Neural cell (in vitro differentiated cells): ENCODE measurements around the gene TMEM179B. TPM values are rescaled to one million over a fixed set of nuclear protein-coding genes. Genes with fewer than 3 reads are reported as not detected.

Experiments used
- H2AFZ ChIP-seq: fragments of 200-600, 300-800 bp; sonication (generic), shearing (Covaris generic); 2 replicates; pipeline ENCODE4 v1.6.0; 2014; ENCODE audit warnings: low read depth, mild to moderate bottlenecking, antibody characterized with exemption, low read length, moderate library complexity
- H3F3A ChIP-seq: fragments of 200-600 bp; shearing (Covaris generic); 2 replicates; pipeline ENCODE4 v1.6.1; 2016; ENCODE audit warnings: mild to moderate bottlenecking, moderate library complexity, mixed read lengths, antibody characterized with exemption, low read length; ENCODE audit not compliant: insufficient read depth, poor library complexity, severe bottlenecking
- H3K27ac ChIP-seq: fragments of 200-600, 300-800 bp; sonication (generic), shearing (Covaris generic); 2 replicates; pipeline ENCODE4 v1.5.1; 2014; ENCODE audit warnings: mild to moderate bottlenecking, low read length, moderate library complexity
- H3K27me3 ChIP-seq: fragments of 300-800, 200-600 bp; sonication (generic), shearing (Covaris generic); 2 replicates; pipeline ENCODE4 v1.6.0; 2014; ENCODE audit warnings: mild to moderate bottlenecking, low read depth, low read length, moderate library complexity; ENCODE audit not compliant: insufficient read depth
- H3K36me3 ChIP-seq: fragments of 300-800, 200-600 bp; sonication (generic), shearing (Covaris generic); 2 replicates; pipeline ENCODE4 v1.5.1; 2014; ENCODE audit warnings: mild to moderate bottlenecking, antibody characterized with exemption, low read length, moderate library complexity; ENCODE audit not compliant: insufficient read depth
- H3K4me2 ChIP-seq: fragments of 300-800, 200-600 bp; sonication (generic), shearing (Covaris generic); 2 replicates; pipeline ENCODE4 v1.6.0; 2014; ENCODE audit warnings: mild to moderate bottlenecking, low read length
- H3K4me3 ChIP-seq: fragments of 300-800, 200-600 bp; sonication (generic), shearing (Covaris generic); 2 replicates; pipeline ENCODE4 v1.5.1; 2014; ENCODE audit warnings: mild to moderate bottlenecking, low read length, moderate library complexity
- H3K79me2 ChIP-seq: fragments of 200-600 bp; shearing (Covaris generic); replicated peaks from 2 replicates; pipeline ENCODE4 v1.6.0; 2014; ENCODE audit warnings: mild to moderate bottlenecking, low read length, moderate library complexity; ENCODE audit not compliant: insufficient read depth
- H3K9ac ChIP-seq: fragments of 300-800, 200-600 bp; sonication (generic), shearing (Covaris generic); 2 replicates; pipeline ENCODE4 v1.6.1; 2016; ENCODE audit warnings: mild to moderate bottlenecking, low read length, mixed read lengths
- H3K9me2 ChIP-seq: fragments of 200-600 bp; shearing (Covaris generic); 2 replicates; pipeline ENCODE4 v1.6.1; 2016; ENCODE audit warnings: mild to moderate bottlenecking, low read length, mixed read lengths; ENCODE audit not compliant: insufficient read depth
- H3K9me3 ChIP-seq: fragments of 200-600, 300-800 bp; sonication (generic), shearing (Covaris generic); 2 replicates; pipeline ENCODE4 v1.6.1; 2016; ENCODE audit warnings: mild to moderate bottlenecking, mixed run types, low read length, moderate library complexity, mixed read lengths
- H4K20me1 ChIP-seq: fragments of 200-600 bp; shearing (Covaris generic); 2 replicates; pipeline ENCODE4 v1.6.1; 2016; ENCODE audit warnings: mild to moderate bottlenecking, mixed run types; ENCODE audit not compliant: insufficient read depth
- EP300 ChIP-seq: fragments of 450-650 bp; conservative IDR thresholded peaks from 2 replicates; pipeline ENCODE4 v1.6.1; 2014; ENCODE audit warnings: antibody characterized with exemption, mild to moderate bottlenecking, moderate library complexity; ENCODE audit not compliant: poor library complexity, severe bottlenecking
- EZH2 ChIP-seq: fragments of 200-600, 300-800 bp; shearing (Covaris generic), sonication (generic); IDR thresholded peaks from 2 replicates; pipeline ENCODE4 v1.6.1; 2014; ENCODE audit warnings: antibody characterized with exemption, low read length, borderline replicate concordance, mild to moderate bottlenecking; ENCODE audit not compliant: insufficient read depth, poor library complexity, severe bottlenecking
- MXI1 ChIP-seq: fragments of 450-650 bp; conservative IDR thresholded peaks from 2 replicates; pipeline ENCODE4 v1.6.1; 2014; ENCODE audit warnings: antibody characterized with exemption, mild to moderate bottlenecking; ENCODE audit not compliant: poor library complexity, severe bottlenecking
- POLR2AphosphoS5 ChIP-seq: IDR thresholded peaks from 2 replicates; pipeline ENCODE4 v1.6.1; 2012
- RAD21 ChIP-seq: fragments of 450-650 bp; conservative IDR thresholded peaks from 2 replicates; pipeline ENCODE4 v1.6.1; 2014; ENCODE audit warnings: antibody characterized with exemption, mild to moderate bottlenecking, moderate library complexity
- SMC3 ChIP-seq: fragments of 450-650 bp; conservative IDR thresholded peaks from 2 replicates; pipeline ENCODE4 v1.6.1; 2014; ENCODE audit warnings: antibody characterized with exemption, mild to moderate bottlenecking, moderate library complexity; ENCODE audit not compliant: poor library complexity
- TAF1 ChIP-seq: IDR thresholded peaks from 2 replicates; pipeline ENCODE4 v1.6.1; 2012; ENCODE audit warnings: low read depth
- polyA plus RNA-seq: library from polyadenylated mRNA; depleted of rRNA; stranded (reverse); fragments of >200 nt; gene quantifications from 2 replicates; pipeline ENCODE4 v1.2.3, GENCODE V29; 2014
- TF ChIP-seq, protein P1 (sequence below): fragments of 450-650 bp; IDR thresholded peaks from 2 replicates; pipeline ENCODE4 v1.5.1; 2014; ENCODE audit warnings: antibody characterized with exemption, mild to moderate bottlenecking, moderate library complexity; ENCODE audit not compliant: poor library complexity, severe bottlenecking
- TF ChIP-seq, protein P2 (sequence below): IDR thresholded peaks from 2 replicates; pipeline ENCODE4 v1.6.1; 2012; ENCODE audit warnings: borderline replicate concordance

The TMEM179B gene
- polyA plus RNA-seq, 1 donor from 2014 or later: 24.5 TPM

DNA sequence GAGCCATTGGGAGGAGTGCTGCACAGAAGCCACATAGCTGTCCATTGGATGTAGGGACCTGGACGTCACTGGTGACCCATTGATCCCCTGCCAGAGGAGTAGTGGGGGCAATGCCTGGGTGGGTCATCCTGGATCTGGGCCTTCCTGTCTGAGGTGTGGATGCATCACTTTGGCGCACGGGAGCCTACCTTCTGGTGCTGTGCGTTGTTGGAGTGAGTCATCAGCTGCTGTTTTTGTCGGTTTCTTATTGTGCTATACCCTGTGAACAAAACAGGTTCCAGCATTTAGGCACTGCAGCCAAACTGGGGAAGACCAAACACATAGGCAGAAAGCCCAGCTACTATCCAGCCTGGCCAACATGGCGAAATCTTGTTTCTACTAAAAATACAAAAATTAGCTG is 12.8 kb upstream of the TMEM179B start:
- H3K27me3 ChIP-seq: no peaks in the 10 kb centered on the region
- TF ChIP-seq POLR2AphosphoS5 (no peak), EZH2 (no peak), SMC3 (no peak), EP300 (no peak), MXI1 (no peak), TAF1 (no peak), RAD21 (no peak)
- TF ChIP-seq, protein P1, sequence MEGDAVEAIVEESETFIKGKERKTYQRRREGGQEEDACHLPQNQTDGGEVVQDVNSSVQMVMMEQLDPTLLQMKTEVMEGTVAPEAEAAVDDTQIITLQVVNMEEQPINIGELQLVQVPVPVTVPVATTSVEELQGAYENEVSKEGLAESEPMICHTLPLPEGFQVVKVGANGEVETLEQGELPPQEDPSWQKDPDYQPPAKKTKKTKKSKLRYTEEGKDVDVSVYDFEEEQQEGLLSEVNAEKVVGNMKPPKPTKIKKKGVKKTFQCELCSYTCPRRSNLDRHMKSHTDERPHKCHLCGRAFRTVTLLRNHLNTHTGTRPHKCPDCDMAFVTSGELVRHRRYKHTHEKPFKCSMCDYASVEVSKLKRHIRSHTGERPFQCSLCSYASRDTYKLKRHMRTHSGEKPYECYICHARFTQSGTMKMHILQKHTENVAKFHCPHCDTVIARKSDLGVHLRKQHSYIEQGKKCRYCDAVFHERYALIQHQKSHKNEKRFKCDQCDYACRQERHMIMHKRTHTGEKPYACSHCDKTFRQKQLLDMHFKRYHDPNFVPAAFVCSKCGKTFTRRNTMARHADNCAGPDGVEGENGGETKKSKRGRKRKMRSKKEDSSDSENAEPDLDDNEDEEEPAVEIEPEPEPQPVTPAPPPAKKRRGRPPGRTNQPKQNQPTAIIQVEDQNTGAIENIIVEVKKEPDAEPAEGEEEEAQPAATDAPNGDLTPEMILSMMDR: no peak
- TF ChIP-seq, protein P2, sequence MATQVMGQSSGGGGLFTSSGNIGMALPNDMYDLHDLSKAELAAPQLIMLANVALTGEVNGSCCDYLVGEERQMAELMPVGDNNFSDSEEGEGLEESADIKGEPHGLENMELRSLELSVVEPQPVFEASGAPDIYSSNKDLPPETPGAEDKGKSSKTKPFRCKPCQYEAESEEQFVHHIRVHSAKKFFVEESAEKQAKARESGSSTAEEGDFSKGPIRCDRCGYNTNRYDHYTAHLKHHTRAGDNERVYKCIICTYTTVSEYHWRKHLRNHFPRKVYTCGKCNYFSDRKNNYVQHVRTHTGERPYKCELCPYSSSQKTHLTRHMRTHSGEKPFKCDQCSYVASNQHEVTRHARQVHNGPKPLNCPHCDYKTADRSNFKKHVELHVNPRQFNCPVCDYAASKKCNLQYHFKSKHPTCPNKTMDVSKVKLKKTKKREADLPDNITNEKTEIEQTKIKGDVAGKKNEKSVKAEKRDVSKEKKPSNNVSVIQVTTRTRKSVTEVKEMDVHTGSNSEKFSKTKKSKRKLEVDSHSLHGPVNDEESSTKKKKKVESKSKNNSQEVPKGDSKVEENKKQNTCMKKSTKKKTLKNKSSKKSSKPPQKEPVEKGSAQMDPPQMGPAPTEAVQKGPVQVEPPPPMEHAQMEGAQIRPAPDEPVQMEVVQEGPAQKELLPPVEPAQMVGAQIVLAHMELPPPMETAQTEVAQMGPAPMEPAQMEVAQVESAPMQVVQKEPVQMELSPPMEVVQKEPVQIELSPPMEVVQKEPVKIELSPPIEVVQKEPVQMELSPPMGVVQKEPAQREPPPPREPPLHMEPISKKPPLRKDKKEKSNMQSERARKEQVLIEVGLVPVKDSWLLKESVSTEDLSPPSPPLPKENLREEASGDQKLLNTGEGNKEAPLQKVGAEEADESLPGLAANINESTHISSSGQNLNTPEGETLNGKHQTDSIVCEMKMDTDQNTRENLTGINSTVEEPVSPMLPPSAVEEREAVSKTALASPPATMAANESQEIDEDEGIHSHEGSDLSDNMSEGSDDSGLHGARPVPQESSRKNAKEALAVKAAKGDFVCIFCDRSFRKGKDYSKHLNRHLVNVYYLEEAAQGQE: no peak
- H3K79me2 ChIP-seq: peaks cover 10% of the 10 kb centered on the region
- no peak overlapping the region for H3K4me2 ChIP-seq
- H3K9me3 ChIP-seq: no peaks in the 10 kb centered on the region
- H3K27ac ChIP-seq: no peak overlapping the region
- no peak overlapping the region for H3K4me3 ChIP-seq
- no peaks in the 10 kb centered on the region for H3K36me3 ChIP-seq
- H3F3A ChIP-seq: peaks cover 5% of the 10 kb centered on the region
- H4K20me1 ChIP-seq: no peaks in the 10 kb centered on the region
- no peak overlapping the region for H2AFZ ChIP-seq
- H3K9me2 ChIP-seq: no peaks in the 10 kb centered on the region
- no peak overlapping the region for H3K9ac ChIP-seq

DNA sequence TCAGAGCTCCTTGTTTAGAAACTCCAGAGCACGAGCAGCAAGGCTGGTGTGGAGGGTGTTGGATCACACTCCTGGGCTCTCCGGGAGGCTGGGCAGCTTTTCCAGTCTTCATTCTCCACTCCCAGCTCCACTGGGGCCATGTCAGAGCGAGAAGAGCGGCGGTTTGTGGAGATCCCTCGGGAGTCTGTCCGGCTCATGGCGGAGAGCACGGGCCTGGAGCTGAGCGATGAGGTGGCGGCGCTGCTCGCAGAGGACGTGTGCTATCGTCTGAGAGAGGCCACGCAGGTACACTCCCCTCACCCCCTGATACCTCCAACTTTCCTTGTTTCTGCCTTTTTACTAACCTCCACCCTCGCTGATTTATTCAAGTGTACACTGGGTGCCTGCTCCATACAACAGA is 11.6 kb upstream of the TMEM179B start:
- Histone ChIP-seq H3K9ac (no peak overlapping the region), H2AFZ (no peak overlapping the region), H3K9me3 (no peaks in the 10 kb centered on the region), H3K9me2 (no peaks in the 10 kb centered on the region), H3K27ac (no peak overlapping the region), H4K20me1 (no peaks in the 10 kb centered on the region), H3K36me3 (no peaks in the 10 kb centered on the region), H3K27me3 (no peaks in the 10 kb centered on the region), H3K4me2 (no peak overlapping the region), H3F3A (peaks cover 3% of the 10 kb centered on the region), H3K79me2 (peaks cover 10% of the 10 kb centered on the region), H3K4me3 (no peak overlapping the region)
- TF ChIP-seq, protein P2: no peak
- TF ChIP-seq RAD21: no peak
- no peak for TF ChIP-seq MXI1
- no peak for TF ChIP-seq SMC3
- TF ChIP-seq TAF1: no peak
- TF ChIP-seq, protein P1: no peak
- no peak for TF ChIP-seq POLR2AphosphoS5
- no peak for TF ChIP-seq EP300
- no peak for TF ChIP-seq EZH2
